WTC11 (cell line): ENCODE data around the gene BAIAP2. TPM values are rescaled to one million over a fixed set of nuclear protein-coding genes. Genes with fewer than 3 reads are reported as not detected.
"Not testable (repeated sequence)": the region's sequence is repeated elsewhere in the genome, so short reads cannot be mapped to it uniquely, and the experiment has no call there.

Experiments
- ATAC-seq: fragments of 200-7000 bp; cut with Tn5 transposase; 2 replicates; pipeline ENCODE4 v1.10.0; 2021; ENCODE audit warnings: mild to moderate bottlenecking, moderate library complexity
- CTCF ChIA-PET: fragments of 300-600 bp; sonication (Branson Sonifier 250); formaldehyde crosslinking; loops from one replicate; lab custom pipeline; 2021; ENCODE audit warnings: antibody characterized with exemption; lab: Charles Lee
- POLR2A ChIA-PET: fragments of 350-600 bp; sonication (Branson Sonifier 250); formaldehyde crosslinking; loops from one replicate; lab custom pipeline; 2021; ENCODE audit warnings: antibody characterized with exemption; lab: Charles Lee
- DNase-seq: peaks from one replicate; pipeline ENCODE4 v3.0.0; 2021; ENCODE audit warnings: low spot score
- H3K27ac Mint-ChIP-seq: 2 replicates; pipeline ENCODE4 v1.8.0; 2021; ENCODE audit warnings: mixed read lengths
- H3K27me3 Mint-ChIP-seq: 2 replicates; pipeline ENCODE4 v1.8.0; 2021; ENCODE audit warnings: low read depth, mild to moderate bottlenecking, moderate library complexity, mixed read lengths
- H3K36me3 Mint-ChIP-seq: 2 replicates; pipeline ENCODE4 v1.8.0; 2021; ENCODE audit warnings: mixed read lengths
- H3K4me1 Mint-ChIP-seq: 2 replicates; pipeline ENCODE4 v1.8.0; 2022; ENCODE audit warnings: mixed read lengths
- H3K4me3 Mint-ChIP-seq: 2 replicates; pipeline ENCODE4 v1.8.0; 2021; ENCODE audit warnings: mild to moderate bottlenecking, moderate library complexity, mixed read lengths
- H3K9me3 Mint-ChIP-seq: 2 replicates; pipeline ENCODE4 v1.8.0; 2021; ENCODE audit warnings: mixed read lengths
- ARID4B ChIP-seq: sonication (generic); formaldehyde crosslinking; IDR thresholded peaks from 2 replicates; pipeline ENCODE4 v1.8.0; 2023; ENCODE audit warnings: missing genetic modification reagents, mild to moderate bottlenecking, borderline replicate concordance
- ATF1 ChIP-seq: sonication (generic); formaldehyde crosslinking; IDR thresholded peaks from 2 replicates; pipeline ENCODE4 v1.8.1; 2023; ENCODE audit warnings: mild to moderate bottlenecking, moderate library complexity, missing genetic modification reagents
- FOXK1 ChIP-seq: sonication (generic); formaldehyde crosslinking; IDR thresholded peaks from 2 replicates; pipeline ENCODE4 v1.8.0; 2022; ENCODE audit warnings: mild to moderate bottlenecking, moderate library complexity, missing genetic modification reagents
- FOXP4 ChIP-seq: sonication (generic); formaldehyde crosslinking; IDR thresholded peaks from 2 replicates; pipeline ENCODE4 v1.8.0; 2022; ENCODE audit warnings: mild to moderate bottlenecking, missing genetic modification reagents
- GRHL2 ChIP-seq: fragments of 250-450 bp; sonication (Bioruptor Pico); IDR thresholded peaks from 2 replicates; pipeline ENCODE4 v1.8.0; 2022; ENCODE audit warnings: mild to moderate bottlenecking, moderate library complexity; ENCODE audit not compliant: insufficient replicate concordance, severe bottlenecking
- JUN ChIP-seq: sonication (generic); formaldehyde crosslinking; IDR thresholded peaks from 2 replicates; pipeline ENCODE4 v1.8.0; 2023; ENCODE audit warnings: mild to moderate bottlenecking, missing genetic modification reagents
- MAX ChIP-seq: sonication (generic); formaldehyde crosslinking; IDR thresholded peaks from 2 replicates; pipeline ENCODE4 v1.8.0; 2022; ENCODE audit warnings: mild to moderate bottlenecking, missing genetic modification reagents
- NFATC4 ChIP-seq: fragments of 250-450 bp; sonication (Bioruptor Pico); IDR thresholded peaks from 2 replicates; pipeline ENCODE4 v1.9.0; 2021; ENCODE audit warnings: mild to moderate bottlenecking
- NR1H2 ChIP-seq: sonication (generic); formaldehyde crosslinking; IDR thresholded peaks from 2 replicates; pipeline ENCODE4 v1.9.0; 2021; ENCODE audit warnings: mild to moderate bottlenecking, moderate library complexity, missing genetic modification reagents
- SMAD3 ChIP-seq: sonication (generic); formaldehyde crosslinking; IDR thresholded peaks from 2 replicates; pipeline ENCODE4 v1.8.0; 2022; ENCODE audit warnings: missing genetic modification reagents, mild to moderate bottlenecking, borderline replicate concordance
- TEAD1 ChIP-seq: sonication (generic); formaldehyde crosslinking; IDR thresholded peaks from 2 replicates; pipeline ENCODE4 v1.8.0; 2022; ENCODE audit warnings: mild to moderate bottlenecking, missing genetic modification reagents
- ZNF232 ChIP-seq: sonication (generic); formaldehyde crosslinking; IDR thresholded peaks from 2 replicates; pipeline ENCODE4 v1.8.0; 2022; ENCODE audit warnings: mild to moderate bottlenecking, missing genetic modification reagents
- ZNF281 ChIP-seq: sonication (generic); formaldehyde crosslinking; IDR thresholded peaks from 2 replicates; pipeline ENCODE4 v1.8.0; 2023; ENCODE audit warnings: mild to moderate bottlenecking, missing genetic modification reagents
- ZNF416 ChIP-seq: fragments of 250-450 bp; sonication (Bioruptor Pico); IDR thresholded peaks from 2 replicates; pipeline ENCODE4 v1.9.0; 2021; ENCODE audit warnings: mild to moderate bottlenecking, inconsistent platforms
- ZNF512 ChIP-seq: sonication (generic); formaldehyde crosslinking; IDR thresholded peaks from 2 replicates; pipeline ENCODE4 v1.8.1; 2022; ENCODE audit warnings: missing genetic modification reagents, borderline replicate concordance
- total RNA-seq: library from RNA; stranded (reverse); gene quantifications from 3 replicates; pipeline ENCODE4 v1.2.3, GENCODE V29; 2021

Gene BAIAP2
- total RNA-seq, 1 experiment from 2014 or later, result 20.7 TPM

- no peak for DNase-seq
- Mint-ChIP-seq H3K27ac (peak overlapping the region; percentile 92), H3K9me3 (no peaks in the 10 kb centered on the region), H3K27me3 (no peaks in the 10 kb centered on the region), H3K4me3 (no peak overlapping the region), H3K36me3 (no peaks in the 10 kb centered on the region)
- ChIA-PET POLR2A (no interaction called here), CTCF (interaction anchor here (1.0 kb wide), 1 partner anchor 176 kb away, joined by 3 read pairs; no protein-coding TSS in a partner anchor)
- TF ChIP-seq ATF1, result no peak
- no peak for TF ChIP-seq GRHL2 (CRISPR knock-in tag)
- TF ChIP-seq ZNF416, result no peak
- no peak for TF ChIP-seq ARID4B (CRISPR knock-in tag)
- no peak for TF ChIP-seq ZNF281 (CRISPR knock-in tag)
- TF ChIP-seq NFATC4 (CRISPR knock-in tag), result no peak
- TF ChIP-seq JUN (CRISPR knock-in tag), result no peak
- no peak for TF ChIP-seq MAX
- no peak for TF ChIP-seq FOXK1 (CRISPR knock-in tag)
- TF ChIP-seq, all 79 proteins: peak for 0
- ATAC-seq, result no peak
- H3K4me1 Mint-ChIP-seq, result no peaks in the 10 kb centered on the region
Observed at GRCh38 chr17:81074875-81075274, 39.9 kb downstream of the BAIAP2 start.

GRCh38 chr17:81075307-81075706 is 40.4 kb downstream of the BAIAP2 start:
- H3K27ac Mint-ChIP-seq, result peak overlapping the region; percentile 70
- CTCF ChIA-PET, result interaction anchor here (0.6 to 2.7 kb wide), 4 partner anchors 22 to 176 kb away, joined by 3 to 14 read pairs (median 5); no protein-coding TSS in a partner anchor
- H3K36me3 Mint-ChIP-seq, result no peaks in the 10 kb centered on the region
- ATAC-seq (no peak), DNase-seq (no peak)
- no peaks in the 10 kb centered on the region for H3K4me1 Mint-ChIP-seq
- no peaks in the 10 kb centered on the region for H3K9me3 Mint-ChIP-seq
- TF ChIP-seq ZNF232 (CRISPR knock-in tag), result no peak
- no peak for TF ChIP-seq SMAD3
- POLR2A ChIA-PET, result no interaction called here
- H3K27me3 Mint-ChIP-seq, result no peaks in the 10 kb centered on the region
- H3K4me3 Mint-ChIP-seq, result no peak overlapping the region

GRCh38 chr17:81076141-81076679 is 41.3 kb downstream of the BAIAP2 start:
- no peak for ATAC-seq
- POLR2A ChIA-PET, result no interaction called here
- no peak for DNase-seq
- CTCF ChIA-PET, result interaction anchor here (0.8 to 2.7 kb wide), 4 partner anchors 14 to 32 kb away, joined by 3 to 14 read pairs (median 5); no protein-coding TSS in a partner anchor
- TF ChIP-seq NR1H2 (CRISPR knock-in tag), result 0 out of 2 replicates have a peak, but pooled peaks have one; percentile 15
- TF ChIP-seq TEAD1, result no peak
- TF ChIP-seq GRHL2 (CRISPR knock-in tag), result no peak
- TF ChIP-seq NFATC4 (CRISPR knock-in tag), result no peak
- TF ChIP-seq ZNF512 (CRISPR knock-in tag), result no peak
- TF ChIP-seq FOXP4, result no peak
- no peaks in the 10 kb centered on the region for H3K36me3 Mint-ChIP-seq
- H3K9me3 Mint-ChIP-seq, result no peaks in the 10 kb centered on the region
- no peaks in the 10 kb centered on the region for H3K27me3 Mint-ChIP-seq
- no peaks in the 10 kb centered on the region for H3K4me1 Mint-ChIP-seq
- H3K4me3 Mint-ChIP-seq, result no peak overlapping the region
- no peak overlapping the region for H3K27ac Mint-ChIP-seq

- POLR2A ChIA-PET, result interaction anchor here (0.7 kb wide), 1 partner anchor 55 kb away, joined by 3 read pairs; no protein-coding TSS in a partner anchor
- ATAC-seq, H3K9me3 Mint-ChIP-seq, H3K27ac Mint-ChIP-seq, H3K36me3 Mint-ChIP-seq, DNase-seq, H3K27me3 Mint-ChIP-seq, H3K4me1 Mint-ChIP-seq, H3K4me3 Mint-ChIP-seq: not testable (repeated sequence)
- CTCF ChIA-PET, result interaction anchor here (0.7 to 2.7 kb wide), 5 partner anchors 17 to 1222 kb away, joined by 3 to 14 read pairs (median 5); no protein-coding TSS in a partner anchor
Observed at GRCh38 chr17:81078026-81078913, 43.3 kb downstream of the BAIAP2 start.
